Measurements from ENCODE around the gene NDST3.
A peak's percentile ranks its signal among the peaks of the same experiment; 100 is the strongest.

Gene NDST3

GRCh38 chr4:118059397-118059796, 25.1 kb downstream of the NDST3 start:
- no peak overlapping the region for H3K4me3 ChIP-seq (replicated peaks; ENCODE audit: insufficient read depth, low read length)
- no peaks in the 10 kb centered on the region for H3K27me3 ChIP-seq (ENCODE audit: insufficient read depth, poor library complexity, severe bottlenecking)
- TF ChIP-seq REST (IDR thresholded peaks at IDR 0.05; ENCODE audit: insufficient replicate concordance, low read depth), result no peak
- TF ChIP-seq SPI1 (IDR thresholded peaks at IDR 0.05; ENCODE audit: borderline replicate concordance, low read depth), result no peak
- TF ChIP-seq POLR2AphosphoS5 (IDR thresholded peaks at IDR 0.05; ENCODE audit: low read depth), result no peak
- TF ChIP-seq, protein P1, sequence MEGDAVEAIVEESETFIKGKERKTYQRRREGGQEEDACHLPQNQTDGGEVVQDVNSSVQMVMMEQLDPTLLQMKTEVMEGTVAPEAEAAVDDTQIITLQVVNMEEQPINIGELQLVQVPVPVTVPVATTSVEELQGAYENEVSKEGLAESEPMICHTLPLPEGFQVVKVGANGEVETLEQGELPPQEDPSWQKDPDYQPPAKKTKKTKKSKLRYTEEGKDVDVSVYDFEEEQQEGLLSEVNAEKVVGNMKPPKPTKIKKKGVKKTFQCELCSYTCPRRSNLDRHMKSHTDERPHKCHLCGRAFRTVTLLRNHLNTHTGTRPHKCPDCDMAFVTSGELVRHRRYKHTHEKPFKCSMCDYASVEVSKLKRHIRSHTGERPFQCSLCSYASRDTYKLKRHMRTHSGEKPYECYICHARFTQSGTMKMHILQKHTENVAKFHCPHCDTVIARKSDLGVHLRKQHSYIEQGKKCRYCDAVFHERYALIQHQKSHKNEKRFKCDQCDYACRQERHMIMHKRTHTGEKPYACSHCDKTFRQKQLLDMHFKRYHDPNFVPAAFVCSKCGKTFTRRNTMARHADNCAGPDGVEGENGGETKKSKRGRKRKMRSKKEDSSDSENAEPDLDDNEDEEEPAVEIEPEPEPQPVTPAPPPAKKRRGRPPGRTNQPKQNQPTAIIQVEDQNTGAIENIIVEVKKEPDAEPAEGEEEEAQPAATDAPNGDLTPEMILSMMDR (IDR thresholded peaks at IDR 0.05; ENCODE audit: insufficient read depth, low read length), result no peak
- TF ChIP-seq GABPA (IDR thresholded peaks at IDR 0.05; ENCODE audit: low read depth), result no peak
- DNase-seq (ENCODE audit: low read depth in 1 of 2, low spot score in 1 of 2), result no peak
- no peak overlapping the region for H3K27ac ChIP-seq (replicated peaks)

GRCh38 chr4:118076958-118077766, 42.9 kb downstream of the NDST3 start:
- peak; percentile 5 to 53 for DNase-seq (ENCODE audit: low read depth in 1 of 2, low spot score in 1 of 2)
- Histone ChIP-seq H3K27ac (replicated peaks) (no peak overlapping the region), H3K4me3 (replicated peaks; ENCODE audit: insufficient read depth, low read length) (no peak overlapping the region), H3K27me3 (ENCODE audit: insufficient read depth, poor library complexity, severe bottlenecking) (peaks cover 4% of the 10 kb centered on the region)
- TF ChIP-seq SPI1 (IDR thresholded peaks at IDR 0.05; ENCODE audit: borderline replicate concordance, low read depth), result no peak
- TF ChIP-seq, protein P1 (IDR thresholded peaks at IDR 0.05; ENCODE audit: insufficient read depth, low read length), result peak; percentile 39

DNA sequence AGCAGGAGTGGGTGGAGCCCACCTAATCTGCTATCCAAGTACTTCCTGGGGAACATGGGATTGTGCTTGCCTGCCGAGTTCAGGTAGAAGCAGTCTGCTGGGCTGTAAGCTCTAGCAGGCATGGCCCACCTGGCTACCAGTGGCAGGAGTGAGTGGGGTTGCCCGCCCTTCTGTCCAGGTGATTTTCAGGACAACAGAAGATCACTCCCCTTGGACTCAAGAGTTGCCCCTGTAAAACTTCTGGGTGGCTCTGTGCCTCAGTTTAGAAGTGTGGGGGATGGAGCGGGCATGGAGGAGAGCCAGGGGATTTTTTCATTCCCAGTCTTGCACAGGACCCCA, 43.5 kb downstream of the NDST3 start:
- Histone ChIP-seq H3K27me3 (ENCODE audit: insufficient read depth, poor library complexity, severe bottlenecking) (peaks cover 4% of the 10 kb centered on the region), H3K27ac (replicated peaks) (no peak overlapping the region), H3K4me3 (replicated peaks; ENCODE audit: insufficient read depth, low read length) (no peak overlapping the region)
- TF ChIP-seq POLR2AphosphoS5 (IDR thresholded peaks at IDR 0.05; ENCODE audit: low read depth), result no peak
- TF ChIP-seq REST (IDR thresholded peaks at IDR 0.05; ENCODE audit: insufficient replicate concordance, low read depth), result no peak
- no peak for TF ChIP-seq GABPA (IDR thresholded peaks at IDR 0.05; ENCODE audit: low read depth)
- TF ChIP-seq, protein P1 (IDR thresholded peaks at IDR 0.05; ENCODE audit: insufficient read depth, low read length), result no peak
- no peak for TF ChIP-seq SPI1 (IDR thresholded peaks at IDR 0.05; ENCODE audit: borderline replicate concordance, low read depth)
- no peak for DNase-seq (ENCODE audit: low read depth in 1 of 2, low spot score in 1 of 2)

GRCh38 chr4:118081434-118081833, 47.1 kb downstream of the NDST3 start:
- no peak overlapping the region for H3K4me3 ChIP-seq (replicated peaks; ENCODE audit: insufficient read depth, low read length)
- no peak for DNase-seq (ENCODE audit: low read depth in 1 of 2, low spot score in 1 of 2)
- no peak overlapping the region for H3K27ac ChIP-seq (replicated peaks)
- H3K27me3 ChIP-seq (ENCODE audit: insufficient read depth, poor library complexity, severe bottlenecking), result no peaks in the 10 kb centered on the region
- TF ChIP-seq REST (IDR thresholded peaks at IDR 0.05; ENCODE audit: insufficient replicate concordance, low read depth) (no peak), SPI1 (IDR thresholded peaks at IDR 0.05; ENCODE audit: borderline replicate concordance, low read depth) (no peak), GABPA (IDR thresholded peaks at IDR 0.05; ENCODE audit: low read depth) (no peak)
- TF ChIP-seq, protein P1 (IDR thresholded peaks at IDR 0.05; ENCODE audit: insufficient read depth, low read length), result no peak
